ENCODE results near the gene ANGPTL5. TPM values are rescaled to one million over a fixed set of nuclear protein-coding genes. Genes with fewer than 3 reads are reported as not detected.

Gene ANGPTL5
- total RNA-seq, 1 donor from 2014 or later, result not detected

DNA sequence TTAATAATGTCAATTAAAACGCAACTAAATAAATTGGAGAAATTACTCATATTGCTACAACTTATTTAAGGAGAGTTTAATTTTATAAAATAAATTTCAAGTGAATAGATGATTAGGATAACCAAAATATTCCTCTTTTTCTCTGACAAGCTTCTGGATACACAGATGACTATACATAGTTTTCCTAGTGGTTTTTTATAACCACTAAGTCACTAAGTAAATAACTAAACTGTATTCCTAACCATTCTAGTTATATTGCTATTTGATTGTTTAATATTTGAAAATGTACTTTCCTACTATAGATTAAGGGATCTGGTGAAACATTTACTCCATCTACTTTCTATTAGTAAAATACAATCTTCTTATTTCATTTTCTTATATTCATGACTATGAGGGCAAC, 4.7 kb upstream of the ANGPTL5 start:
- H3K36me3 ChIP-seq (ENCODE audit: control insufficient read depth, insufficient read depth, low read length), result no peaks in the 10 kb centered on the region
- no peak for DNase-seq (ENCODE audit: low read depth)
- no peak overlapping the region for H3K4me3 ChIP-seq (ENCODE audit: low read depth, low read length)
- no peaks in the 10 kb centered on the region for H3K27me3 ChIP-seq (ENCODE audit: control insufficient read depth, insufficient read depth, low read length)
- TF ChIP-seq, protein P1, sequence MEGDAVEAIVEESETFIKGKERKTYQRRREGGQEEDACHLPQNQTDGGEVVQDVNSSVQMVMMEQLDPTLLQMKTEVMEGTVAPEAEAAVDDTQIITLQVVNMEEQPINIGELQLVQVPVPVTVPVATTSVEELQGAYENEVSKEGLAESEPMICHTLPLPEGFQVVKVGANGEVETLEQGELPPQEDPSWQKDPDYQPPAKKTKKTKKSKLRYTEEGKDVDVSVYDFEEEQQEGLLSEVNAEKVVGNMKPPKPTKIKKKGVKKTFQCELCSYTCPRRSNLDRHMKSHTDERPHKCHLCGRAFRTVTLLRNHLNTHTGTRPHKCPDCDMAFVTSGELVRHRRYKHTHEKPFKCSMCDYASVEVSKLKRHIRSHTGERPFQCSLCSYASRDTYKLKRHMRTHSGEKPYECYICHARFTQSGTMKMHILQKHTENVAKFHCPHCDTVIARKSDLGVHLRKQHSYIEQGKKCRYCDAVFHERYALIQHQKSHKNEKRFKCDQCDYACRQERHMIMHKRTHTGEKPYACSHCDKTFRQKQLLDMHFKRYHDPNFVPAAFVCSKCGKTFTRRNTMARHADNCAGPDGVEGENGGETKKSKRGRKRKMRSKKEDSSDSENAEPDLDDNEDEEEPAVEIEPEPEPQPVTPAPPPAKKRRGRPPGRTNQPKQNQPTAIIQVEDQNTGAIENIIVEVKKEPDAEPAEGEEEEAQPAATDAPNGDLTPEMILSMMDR (IDR thresholded peaks at IDR 0.05; ENCODE audit: insufficient read depth, low read length, poor library complexity, severe bottlenecking), result no peak

DNA sequence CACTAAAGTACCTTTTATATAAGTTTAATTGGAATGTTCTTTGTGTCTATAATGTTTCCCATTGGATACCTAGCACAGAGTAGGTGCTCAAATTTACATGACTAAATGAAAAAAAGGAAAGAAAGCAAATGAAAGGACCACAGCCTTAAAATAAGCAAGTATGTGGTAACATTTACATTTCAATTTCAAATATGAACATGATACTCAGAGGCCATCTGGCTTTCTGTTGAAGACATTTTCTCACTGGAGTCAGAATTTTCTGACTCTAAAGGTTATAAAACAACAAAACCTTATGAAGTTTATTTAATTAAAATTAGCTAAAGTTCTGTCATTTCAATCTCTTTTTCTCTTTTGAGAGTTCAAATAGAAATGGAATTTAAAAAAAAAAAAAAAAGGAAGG, 904 bp upstream of the ANGPTL5 start:
- no peak for DNase-seq (ENCODE audit: low read depth)
- H3K27me3 ChIP-seq (ENCODE audit: control insufficient read depth, insufficient read depth, low read length), result no peaks in the 10 kb centered on the region
- H3K36me3 ChIP-seq (ENCODE audit: control insufficient read depth, insufficient read depth, low read length), result no peaks in the 10 kb centered on the region
- TF ChIP-seq, protein P1 (IDR thresholded peaks at IDR 0.05; ENCODE audit: insufficient read depth, low read length, poor library complexity, severe bottlenecking), result no peak
- no peak overlapping the region for H3K4me3 ChIP-seq (ENCODE audit: low read depth, low read length)

DNA sequence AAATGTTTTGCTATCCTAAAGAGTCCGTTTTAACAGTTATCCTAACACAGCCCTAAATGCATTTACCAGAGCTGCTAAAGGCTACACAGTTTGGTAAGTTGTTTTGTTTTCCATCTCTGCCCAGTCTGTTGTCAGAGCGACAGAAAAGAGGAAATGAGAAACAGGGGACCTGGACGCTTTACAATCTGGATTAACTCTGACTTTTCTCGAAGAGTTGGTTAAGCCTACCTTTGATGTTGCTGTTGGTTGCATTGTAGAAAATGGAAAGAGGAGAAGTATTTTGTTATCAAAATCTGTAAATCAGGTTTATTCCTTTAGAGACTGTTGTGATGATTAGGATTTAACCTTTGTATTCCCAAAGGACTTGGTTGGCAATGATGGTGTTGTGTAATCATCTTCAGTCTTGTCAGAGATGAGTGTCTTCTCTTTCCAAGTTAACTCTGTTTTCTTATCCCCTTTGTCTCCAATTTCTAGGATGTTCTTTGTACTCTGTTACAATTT, 481 bp downstream of the ANGPTL5 start:
- H3K4me3 ChIP-seq (ENCODE audit: low read depth, low read length), result peak overlapping the region; percentile 60
- TF ChIP-seq, protein P1 (IDR thresholded peaks at IDR 0.05; ENCODE audit: insufficient read depth, low read length, poor library complexity, severe bottlenecking), result no peak
- H3K36me3 ChIP-seq (ENCODE audit: control insufficient read depth, insufficient read depth, low read length), result no peaks in the 10 kb centered on the region
- DNase-seq (ENCODE audit: low read depth), result no peak
- H3K27me3 ChIP-seq (ENCODE audit: control insufficient read depth, insufficient read depth, low read length), result no peaks in the 10 kb centered on the region

DNA sequence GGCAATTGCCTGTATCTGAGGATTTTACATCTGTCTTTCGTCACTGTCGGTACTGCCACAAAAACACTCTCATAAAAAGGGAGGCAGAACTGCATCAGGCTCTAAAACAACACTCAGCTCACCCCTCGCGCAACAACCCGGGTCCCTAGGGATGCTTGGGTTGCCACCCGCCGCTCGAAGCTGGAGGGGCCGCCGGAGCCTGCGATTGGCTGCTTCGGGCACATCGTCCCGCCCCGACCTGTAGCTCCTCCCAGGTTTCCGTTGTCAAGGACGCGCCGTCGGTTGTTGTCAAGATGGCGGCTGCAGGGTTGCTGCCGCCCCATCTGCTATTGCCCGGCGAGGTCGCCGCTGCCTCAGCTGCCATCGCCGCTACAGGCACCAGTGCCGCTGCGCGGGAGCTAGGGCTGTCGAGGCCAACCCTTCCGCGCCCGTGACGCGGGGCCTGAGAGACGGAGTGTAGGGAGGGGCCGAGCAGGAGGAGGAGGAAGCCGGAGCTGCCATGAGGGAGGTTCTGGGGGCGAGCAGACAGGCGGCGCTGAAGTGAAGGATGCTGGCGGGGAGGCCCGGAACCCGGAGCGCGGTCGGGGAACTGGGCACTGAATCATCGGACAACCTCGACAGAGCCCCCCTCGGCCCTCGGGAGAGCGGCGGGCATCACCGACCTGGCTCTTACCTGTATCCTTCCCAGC, 1.4 kb downstream of the ANGPTL5 start, which contains the start of gene CEP126:
Gene CEP126, plus strand, starts transcription at position 273 of the 689 bp plus-strand sequence. Its CDS starts 275 bp downstream, at position 548.
- Histone ChIP-seq H3K36me3 (ENCODE audit: control insufficient read depth, insufficient read depth, low read length) (no peaks in the 10 kb centered on the region), H3K4me3 (ENCODE audit: low read depth, low read length) (peak within 1 kb of the TSS; percentile 60), H3K27me3 (ENCODE audit: control insufficient read depth, insufficient read depth, low read length) (no peaks in the 10 kb centered on the region)
- DNase-seq (ENCODE audit: low read depth), result peak; percentile 68
- TF ChIP-seq, protein P1 (IDR thresholded peaks at IDR 0.05; ENCODE audit: insufficient read depth, low read length, poor library complexity, severe bottlenecking), result peak; percentile 75

DNA sequence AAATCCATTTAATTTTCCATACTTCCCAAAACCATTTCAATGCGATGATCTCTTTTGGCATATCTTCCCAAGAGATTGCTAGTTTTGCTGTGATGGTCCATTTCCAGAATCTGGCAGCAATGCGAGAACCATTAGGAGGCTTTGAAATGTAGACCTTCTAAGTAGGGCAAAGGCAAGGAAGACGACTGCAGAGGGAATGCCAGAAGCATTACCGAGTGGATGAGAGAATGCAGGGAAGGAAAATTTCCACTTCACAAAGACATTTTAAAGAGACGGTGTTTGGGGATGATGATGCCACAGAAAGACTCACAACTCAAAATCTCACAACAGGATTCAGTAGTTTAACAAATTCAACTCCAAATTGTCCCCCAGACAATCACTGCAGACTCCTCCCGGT, 2.0 kb downstream of the ANGPTL5 start:
- no peaks in the 10 kb centered on the region for H3K36me3 ChIP-seq (ENCODE audit: control insufficient read depth, insufficient read depth, low read length)
- no peaks in the 10 kb centered on the region for H3K27me3 ChIP-seq (ENCODE audit: control insufficient read depth, insufficient read depth, low read length)
- H3K4me3 ChIP-seq (ENCODE audit: low read depth, low read length), result peak overlapping the region; percentile 60
- TF ChIP-seq, protein P1 (IDR thresholded peaks at IDR 0.05; ENCODE audit: insufficient read depth, low read length, poor library complexity, severe bottlenecking), result no peak
- no peak for DNase-seq (ENCODE audit: low read depth)

DNA sequence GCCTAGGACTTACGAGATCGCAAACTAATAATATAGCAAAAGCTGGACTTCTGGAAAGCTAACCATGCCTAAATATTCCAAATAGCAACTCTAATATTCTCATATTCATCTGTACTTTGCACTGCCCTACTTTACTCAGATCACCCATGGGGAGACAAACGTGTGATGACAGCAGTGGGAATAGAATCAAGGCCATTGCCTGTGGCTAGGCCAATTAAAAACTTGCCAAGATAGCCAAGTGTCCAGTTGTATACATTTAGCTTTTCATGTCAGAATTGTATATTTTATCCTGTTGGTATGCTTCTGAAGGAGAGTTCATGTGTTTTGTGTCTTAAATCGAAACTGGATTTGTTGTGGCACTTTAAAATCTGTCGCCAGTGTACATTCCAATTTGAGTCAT, 2.7 kb downstream of the ANGPTL5 start:
- Histone ChIP-seq H3K27me3 (ENCODE audit: control insufficient read depth, insufficient read depth, low read length) (no peaks in the 10 kb centered on the region), H3K36me3 (ENCODE audit: control insufficient read depth, insufficient read depth, low read length) (no peaks in the 10 kb centered on the region), H3K4me3 (ENCODE audit: low read depth, low read length) (no peak overlapping the region)
- no peak for DNase-seq (ENCODE audit: low read depth)
- TF ChIP-seq, protein P1 (IDR thresholded peaks at IDR 0.05; ENCODE audit: insufficient read depth, low read length, poor library complexity, severe bottlenecking), result no peak
